GM12878 (cell line): ENCODE measurements around the gene C21orf58. TPM values are rescaled to one million over a fixed set of nuclear protein-coding genes. Genes with fewer than 3 reads are reported as not detected.

Source experiments
- ATAC-seq: fragments of 200-7000 bp; cut with Tn5 transposase; 3 replicates; pipeline ENCODE4 v1.9.1; 2020; ENCODE audit warnings: mild to moderate bottlenecking, moderate library complexity
- BruUV-seq: library from RNA; stranded (reverse); fragments of 400-500 nt; replicated peaks from 2 replicates; lab custom pipeline; 2021; lab: Mats Ljungman, UMichigan
- CTCF ChIA-PET: fragments of 300-600 bp; sonication (Branson Sonifier 250); formaldehyde crosslinking; extraction: SDS; loops from one replicate; lab custom pipeline; 2021; ENCODE audit warnings: inconsistent platforms; lab: Yijun Ruan, JAX
- POLR2A ChIA-PET: fragments of 350-600 bp; formaldehyde crosslinking; extraction: SDS; loops from one replicate; lab custom pipeline; 2021; ENCODE audit warnings: inconsistent platforms; lab: Charles Lee
- RAD21 ChIA-PET: fragments of 300-600 bp; sonication (Branson Sonifier 250); formaldehyde crosslinking; loops from one replicate; lab custom pipeline; 2023; ENCODE audit warnings: antibody characterized with exemption; ENCODE audit not compliant: unreplicated experiment; lab: Charles Lee
- SMC1A ChIA-PET: fragments of 300-600 bp; sonication (Branson Sonifier 250); formaldehyde crosslinking; loops from one replicate; lab custom pipeline; 2023; ENCODE audit not compliant: unreplicated experiment, uncharacterized antibody; lab: Charles Lee
- DNase-seq: peaks from one replicate; pipeline ENCODE4 v3.0.0-alpha.2; 2011; ENCODE audit warnings: low read depth, low spot score
- FAIRE-seq: peaks from 3 replicates; lab custom pipeline; 2011; peaks lifted over from hg19 to GRCh38; lab: Jason Lieb, UNC
- H2AFZ ChIP-seq: 2 replicates; pipeline ENCODE4 v1.6.0; 2011; ENCODE audit warnings: low read depth, low read length, control low read depth; ENCODE audit not compliant: control insufficient read depth
- H3K27ac ChIP-seq: 2 replicates; pipeline ENCODE4 v1.5.1; 2011; ENCODE audit warnings: control low read depth; ENCODE audit not compliant: control insufficient read depth, insufficient read depth
- H3K27me3 ChIP-seq, 2 experiments: replicated peaks in 1 of 2; 2 replicates each; pipeline versions ENCODE4 v1.6.0 to v1.6.1; 2011; ENCODE audit warnings: low read length in 1 of 2; ENCODE audit not compliant: control insufficient read depth in 2 of 2, insufficient read depth in 2 of 2
- H3K36me3 ChIP-seq, 2 experiments: 2 replicates each; pipeline ENCODE4 v1.5.1; 2011; ENCODE audit warnings: low read length in 1 of 2; ENCODE audit not compliant: control insufficient read depth in 2 of 2, insufficient read depth in 2 of 2
- H3K4me1 ChIP-seq: 2 replicates; pipeline ENCODE4 v1.6.1; 2011; ENCODE audit warnings: mild to moderate bottlenecking, low read length, moderate library complexity, mixed read lengths; ENCODE audit not compliant: control insufficient read depth, insufficient read depth
- H3K4me2 ChIP-seq: 2 replicates; pipeline ENCODE4 v1.6.0; 2011; ENCODE audit warnings: control low read depth; ENCODE audit not compliant: control insufficient read depth, insufficient read depth
- H3K4me3 ChIP-seq: fragments of 200-600 bp; sonication (generic); 2 replicates; pipeline ENCODE4 v1.5.1; 2016
- H3K79me2 ChIP-seq: 2 replicates; pipeline ENCODE4 v1.6.0; 2011; ENCODE audit warnings: low read length; ENCODE audit not compliant: control insufficient read depth, insufficient read depth
- H3K9ac ChIP-seq: 2 replicates; pipeline ENCODE4 v1.8.0; 2011; ENCODE audit warnings: low read length, control low read depth, mixed read lengths; ENCODE audit not compliant: control insufficient read depth, insufficient read depth
- H3K9me3 ChIP-seq: replicated peaks from 3 replicates; pipeline ENCODE4 v1.5.1; 2011; ENCODE audit warnings: mild to moderate bottlenecking, low read length; ENCODE audit not compliant: control insufficient read depth, insufficient read depth
- H4K20me1 ChIP-seq: 2 replicates; pipeline ENCODE4 v1.6.0; 2011; ENCODE audit not compliant: control insufficient read depth, insufficient read depth
- BCL11A ChIP-seq: IDR thresholded peaks from 2 replicates; pipeline ENCODE4 v1.6.1; 2011; ENCODE audit warnings: low read depth, low read length
- EGR1 ChIP-seq, 2 experiments: IDR thresholded peaks; 1 replicate in 1 of 2; 2 replicates in 1 of 2; pipeline ENCODE4 v1.6.1; 2011 to 2012; ENCODE audit warnings: low read depth in 2 of 2, low read length in 2 of 2, borderline replicate concordance in 1 of 2, mild to moderate bottlenecking in 1 of 2, moderate library complexity in 1 of 2
- GATAD2B ChIP-seq: fragments of 450-650 bp; conservative IDR thresholded peaks from 2 replicates; pipeline ENCODE4 v1.6.1; 2017; ENCODE audit warnings: low read depth, mild to moderate bottlenecking, moderate library complexity
- PAX8 ChIP-seq: fragments of 450-650 bp; IDR thresholded peaks from 2 replicates; pipeline ENCODE4 v1.6.1; 2017; ENCODE audit warnings: mild to moderate bottlenecking, moderate library complexity
- PML ChIP-seq: IDR thresholded peaks from 2 replicates; pipeline ENCODE4 v1.6.1; 2012; ENCODE audit warnings: low read length, inconsistent platforms
- RBBP5 ChIP-seq: fragments of 200-600 bp; sonication (generic); conservative IDR thresholded peaks from 2 replicates; pipeline ENCODE4 v1.6.1; 2016
- SMARCA5 ChIP-seq: fragments of 450-650 bp; IDR thresholded peaks from 2 replicates; pipeline ENCODE4 v1.6.1; 2017; ENCODE audit warnings: mild to moderate bottlenecking
- SMC3 ChIP-seq: IDR thresholded peaks from 2 replicates; pipeline ENCODE4 v1.6.1; 2011; ENCODE audit warnings: low read length, improper control_type of control experiment, borderline replicate concordance
- SUPT20H ChIP-seq: IDR thresholded peaks from 2 replicates; pipeline ENCODE4 v1.6.1; 2011; ENCODE audit warnings: low read depth, mild to moderate bottlenecking, low read length, moderate library complexity, borderline replicate concordance; ENCODE audit not compliant: control insufficient read depth
- USF2 ChIP-seq: IDR thresholded peaks from 2 replicates; pipeline ENCODE4 v1.6.1; 2011; ENCODE audit warnings: low read depth, low read length, improper control_type of control experiment, borderline replicate concordance
- YY1 ChIP-seq: IDR thresholded peaks from 2 replicates; pipeline ENCODE4 v1.6.1; 2011; ENCODE audit warnings: low read depth, mild to moderate bottlenecking, low read length
- ZNF622 ChIP-seq: fragments of 450-650 bp; IDR thresholded peaks from 2 replicates; pipeline ENCODE4 v1.6.1; 2017; ENCODE audit warnings: mild to moderate bottlenecking, inconsistent platforms
- WGBS: methylation state at CpG from one replicate; pipeline ENCODE4 v1.1.6; 2016; ENCODE audit warnings: low lambda C conversion rate; ENCODE audit not compliant: insufficient replicate concordance, insufficient coverage; ENCODE audit errors: missing lambda C conversion rate; 5-methylcytosine and 5-hydroxymethylcytosine counted together
- in situ Hi-C: fragments of 300-500 bp; cut with MboI; formaldehyde crosslinking; loops from 9 replicates; pipeline ENCODE4 v1.14.3; 2018; ENCODE audit warnings: mixed read lengths
- intact Hi-C: fragments of 100-400 bp; cut with micrococcal nuclease; formaldehyde crosslinking; loops from one replicate; pipeline ENCODE4 v1.14.2; 2022; ENCODE audit not compliant: unreplicated experiment
- polyA plus RNA-seq, 11 experiments: library from polyadenylated mRNA; depleted of rRNA in 4 of 11; unstranded in 6 of 11; stranded (reverse) in 5 of 11; fragments of >200 nt; fragmentation: Nextera tagmentation in 4 of 11; fragmentation: Illumina TruSeq in 1 of 11; extraction: Ambion mirVana in 4 of 11; extraction: Trizol in 1 of 11; gene quantifications; 1 replicate in 1 of 11; 2 replicates in 10 of 11; pipeline versions ENCODE4 v1.2.1 to v1.2.3, GENCODE V29; 2011 to 2016; ENCODE audit warnings: inconsistent platforms in 2 of 11, missing spikeins in 2 of 11, low read depth in 1 of 11
- total RNA-seq, 4 experiments: library from RNA; depleted of rRNA in 3 of 4; stranded (reverse); fragments of >200 nt in 3 of 4; fragmentation: Illumina TruSeq in 1 of 4; extraction: Trizol in 1 of 4; gene quantifications; 2 replicates each; pipeline versions ENCODE4 v1.2.1 to v1.2.3, GENCODE V29; 2013 to 2021

The C21orf58 gene
- total and polyA plus RNA-seq, 10 of the 15 experiments (the other 5 are each of a cell fraction or from before 2014, with no cell fraction given) = 1.1 to 22.3 (median 11.8) TPM

- TF ChIP-seq BCL11A (no peak), EGR1 (IDR thresholded peaks at IDR 0.05; ENCODE audit: borderline replicate concordance in 1 of 2, low read depth in 2 of 2, low read length in 2 of 2) (peak in 1 of 2 experiments; percentile 45; a peak in 1 of 3 replicates), RBBP5 (no peak), SMARCA5 (peak; percentile 85), GATAD2B (peak; percentile 99), USF2 (no peak), SMC3 (no peak; the same call in 1 of the 2 replicates), PML (peak; percentile 50; the same call in 1 of the 2 replicates)
These were observed 37.7 kb downstream of the C21orf58 start, which contains the start of gene YBEY (continued) for GRCh38 chr21:46285761-46286647.

DNA sequence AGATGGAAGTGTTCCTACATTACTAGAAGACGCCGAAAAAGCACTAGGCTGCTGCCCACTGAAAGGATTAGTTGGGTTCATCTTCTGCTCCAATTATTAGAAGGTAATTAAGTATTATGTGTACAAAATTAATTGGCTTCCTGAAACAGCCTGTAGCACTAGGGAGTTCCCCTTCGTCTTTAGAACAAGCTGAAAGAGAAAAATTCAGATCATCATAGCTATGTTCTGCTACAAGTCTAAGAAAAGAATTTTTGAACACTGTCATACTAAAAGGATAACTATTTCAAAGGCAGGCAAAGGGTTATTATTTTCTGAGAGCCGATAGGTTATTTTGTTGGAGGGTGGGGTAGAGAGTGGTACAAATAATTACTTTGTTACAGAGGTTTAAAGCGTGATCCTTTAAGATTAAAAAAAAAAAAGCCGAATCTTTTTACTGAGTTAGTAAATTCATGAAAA lies 38.4 kb downstream of the C21orf58 start, which contains the start of gene MCM3AP:
TSS of gene MCM3AP (minus strand) at position 406 of the 456 bp plus-strand sequence. CDS start at position 81, 325 bp downstream.
- Histone ChIP-seq H3K27me3 (no peaks in the 10 kb centered on the region), H3K4me2 (peak within 1 kb of the TSS; percentile 72), H4K20me1 (no peaks in the 10 kb centered on the region), H3K27ac (peak within 1 kb of the TSS; percentile 80), H3K9me3 (no peaks in the 10 kb centered on the region; the same call in 2 of the 3 replicates), H2AFZ (peak within 1 kb of the TSS; percentile 85), H3K4me3 (peak within 1 kb of the TSS; percentile 97), H3K9ac (peak within 1 kb of the TSS; percentile 76), H3K79me2 (peaks cover 59% of the 10 kb centered on the region), H3K36me3 (peaks cover 1 to 10% of the 10 kb centered on the region in 2 experiments; a peak in 3 of 4 replicates), H3K4me1 (peaks cover 13% of the 10 kb centered on the region)
- FAIRE-seq = no peak
- ChIA-PET RAD21 (interaction anchor here (0.8 to 2.6 kb wide), 7 partner anchors 31 to 142 kb away, joined by 3 to 10 read pairs (median 7); a partner anchor contains a TSS), POLR2A (interaction anchor here (0.8 to 2.2 kb wide), 3 partner anchors 37 to 84 kb away, joined by 3 to 7 read pairs (median 3); no protein-coding TSS in a partner anchor), SMC1A (interaction anchor here (0.9 to 2.7 kb wide), 8 partner anchors 38 to 215 kb away, joined by 3 to 15 read pairs (median 4); a partner anchor contains a TSS), CTCF (interaction anchor here (0.8 to 3.3 kb wide), 9 partner anchors 9 to 216 kb away, joined by 3 to 29 read pairs (median 4); no protein-coding TSS in a partner anchor)
- WGBS = 32% methylated on average over 6 of the region's 6 CpGs
- intact Hi-C loops (loop anchor here (2.0 to 10.0 kb wide), 3 partner anchors 30 to 140 kb away; partner anchors contain the start of gene LSS), in situ Hi-C loops (no loop called here)
- no peak for DNase-seq
- no TSS peak for BruUV-seq
- TF ChIP-seq PAX8 = 0 out of 2 replicates have a peak, but pooled peaks have one; percentile 23
- TF ChIP-seq SUPT20H = no peak
- TF ChIP-seq ZNF622 = no peak
- TF ChIP-seq YY1 = no peak
- ATAC-seq = no peak
